GM10248 (cell line): Measurements from ENCODE around the gene CDH2.

Experiments used
- CTCF ChIA-PET: fragments of 300-600 bp; sonication (Branson Sonifier 250); formaldehyde crosslinking; extraction: SDS; loops from one replicate; lab custom pipeline; 2021; ENCODE audit warnings: antibody characterized with exemption; lab: Yijun Ruan, JAX
- POLR2A ChIA-PET: fragments of 350-650 bp; sonication (Branson Sonifier 250); formaldehyde crosslinking; extraction: SDS; loops from one replicate; lab custom pipeline; 2020; ENCODE audit warnings: antibody characterized with exemption; lab: Yijun Ruan, JAX
- DNase-seq: peaks from one replicate; pipeline ENCODE4 v3.0.0; 2012; ENCODE audit errors: extremely low spot score
- TF ChIP-seq, protein P1 (sequence below): IDR thresholded peaks from 2 replicates; pipeline ENCODE4 v1.5.1; 2012; ENCODE audit warnings: mild to moderate bottlenecking, low read depth; ENCODE audit errors: extremely low read depth, missing control alignments, control extremely low read depth

Gene CDH2

DNA sequence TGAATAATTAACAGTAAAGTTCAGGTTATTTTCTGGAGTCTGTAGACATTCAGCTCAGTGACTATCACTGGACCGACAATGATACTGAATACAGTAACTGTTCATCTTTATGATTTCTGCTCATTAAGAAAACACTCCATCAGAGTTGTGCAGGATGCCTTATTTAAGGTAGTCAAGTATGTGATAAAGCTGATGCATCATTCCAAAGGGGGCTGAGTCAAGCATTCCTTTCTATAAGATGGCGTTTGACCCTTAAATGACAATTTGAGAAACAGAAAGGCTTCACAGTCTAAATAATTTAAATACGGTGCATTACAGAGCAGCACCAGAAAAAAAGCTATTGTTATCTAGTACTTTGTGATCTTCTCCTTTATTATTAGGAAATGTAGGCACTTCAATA is 131.1 kb downstream of the CDH2 start:
- DNase-seq, result no peak
- POLR2A ChIA-PET, result no interaction called here
- CTCF ChIA-PET, result interaction anchor here (1.2 to 1.8 kb wide), 2 partner anchors 9 to 10 kb away, joined by 3 to 5 read pairs; no protein-coding TSS in a partner anchor
- TF ChIP-seq, protein P1, sequence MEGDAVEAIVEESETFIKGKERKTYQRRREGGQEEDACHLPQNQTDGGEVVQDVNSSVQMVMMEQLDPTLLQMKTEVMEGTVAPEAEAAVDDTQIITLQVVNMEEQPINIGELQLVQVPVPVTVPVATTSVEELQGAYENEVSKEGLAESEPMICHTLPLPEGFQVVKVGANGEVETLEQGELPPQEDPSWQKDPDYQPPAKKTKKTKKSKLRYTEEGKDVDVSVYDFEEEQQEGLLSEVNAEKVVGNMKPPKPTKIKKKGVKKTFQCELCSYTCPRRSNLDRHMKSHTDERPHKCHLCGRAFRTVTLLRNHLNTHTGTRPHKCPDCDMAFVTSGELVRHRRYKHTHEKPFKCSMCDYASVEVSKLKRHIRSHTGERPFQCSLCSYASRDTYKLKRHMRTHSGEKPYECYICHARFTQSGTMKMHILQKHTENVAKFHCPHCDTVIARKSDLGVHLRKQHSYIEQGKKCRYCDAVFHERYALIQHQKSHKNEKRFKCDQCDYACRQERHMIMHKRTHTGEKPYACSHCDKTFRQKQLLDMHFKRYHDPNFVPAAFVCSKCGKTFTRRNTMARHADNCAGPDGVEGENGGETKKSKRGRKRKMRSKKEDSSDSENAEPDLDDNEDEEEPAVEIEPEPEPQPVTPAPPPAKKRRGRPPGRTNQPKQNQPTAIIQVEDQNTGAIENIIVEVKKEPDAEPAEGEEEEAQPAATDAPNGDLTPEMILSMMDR, result no peak

DNA sequence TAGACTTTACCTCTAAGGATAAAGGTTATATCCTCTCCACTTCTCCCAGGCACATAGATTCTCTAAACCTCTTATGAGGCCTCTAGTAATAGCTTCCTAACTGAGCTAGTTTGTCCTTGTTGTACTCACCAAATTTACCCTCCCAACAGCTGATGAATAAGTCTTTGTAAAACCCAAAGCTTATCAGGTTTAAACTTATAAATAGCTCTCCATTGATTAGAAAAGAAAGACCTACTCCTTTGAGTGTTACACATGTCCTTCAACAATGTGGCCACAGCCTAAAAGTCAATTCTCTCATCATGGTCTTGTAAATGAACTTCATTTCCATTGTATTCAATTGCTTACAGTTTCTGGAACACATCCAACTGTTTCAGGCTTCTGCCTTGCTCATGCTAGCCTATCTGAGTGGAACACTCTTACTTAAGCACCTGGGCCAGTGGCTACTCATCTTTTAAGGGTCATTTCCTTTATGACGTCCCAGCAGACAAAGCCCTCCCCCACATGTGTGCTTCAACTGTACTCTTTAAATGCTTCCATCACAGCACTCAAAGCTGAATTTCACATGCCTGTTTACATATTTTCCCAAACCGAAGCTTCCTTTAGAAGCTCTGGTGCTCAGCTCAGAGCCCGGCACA is 131.6 kb downstream of the CDH2 start:
- ChIA-PET POLR2A (no interaction called here), CTCF (interaction anchor here (1.2 to 1.8 kb wide), 2 partner anchors 8 to 10 kb away, joined by 3 to 5 read pairs; no protein-coding TSS in a partner anchor)
- TF ChIP-seq, protein P1, result no peak
- DNase-seq, result no peak

DNA sequence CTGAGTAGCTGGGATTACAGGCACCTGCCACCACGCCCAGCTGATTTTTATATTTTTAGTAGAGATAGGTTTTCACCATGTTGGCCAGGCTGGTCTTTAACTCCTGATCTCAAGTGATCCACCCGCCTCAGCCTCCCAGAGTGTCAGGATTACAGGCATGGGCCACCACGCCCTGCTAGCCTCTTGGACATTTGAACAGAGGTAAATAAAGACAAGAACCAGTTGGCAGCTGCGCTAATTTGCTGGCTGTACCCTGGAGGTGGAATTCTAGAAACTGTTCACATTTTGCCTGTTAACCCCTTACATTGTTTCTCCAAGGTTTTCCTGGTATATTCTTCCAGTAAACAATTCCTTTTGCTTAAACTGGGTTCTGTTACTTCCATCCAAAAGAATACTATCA is 132.9 kb downstream of the CDH2 start:
- ChIA-PET CTCF (no interaction called here), POLR2A (no interaction called here)
- no peak for DNase-seq
- TF ChIP-seq, protein P1, result no peak

DNA sequence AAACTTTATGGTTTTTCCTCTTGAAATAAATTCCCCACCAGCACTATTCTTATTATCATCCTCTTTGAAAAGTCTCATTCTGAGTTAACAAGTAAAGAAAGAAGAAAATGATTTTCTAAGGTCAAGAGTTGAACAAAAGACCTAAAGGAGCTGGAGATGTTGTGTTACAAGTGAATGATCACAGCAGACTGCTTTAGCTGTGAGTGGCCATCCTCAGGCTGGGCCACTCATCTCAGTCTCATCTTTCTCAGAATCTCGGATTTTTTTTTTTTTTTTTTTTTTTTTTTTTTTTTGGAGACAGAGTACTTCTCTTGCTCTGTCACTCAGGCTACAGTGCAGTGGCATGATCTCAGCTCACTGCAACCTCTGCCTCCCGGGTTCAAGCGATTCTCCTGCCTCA is 133.3 kb downstream of the CDH2 start:
- no peak for DNase-seq
- TF ChIP-seq, protein P1, result no peak
- POLR2A ChIA-PET, result no interaction called here
- CTCF ChIA-PET, result no interaction called here

DNA sequence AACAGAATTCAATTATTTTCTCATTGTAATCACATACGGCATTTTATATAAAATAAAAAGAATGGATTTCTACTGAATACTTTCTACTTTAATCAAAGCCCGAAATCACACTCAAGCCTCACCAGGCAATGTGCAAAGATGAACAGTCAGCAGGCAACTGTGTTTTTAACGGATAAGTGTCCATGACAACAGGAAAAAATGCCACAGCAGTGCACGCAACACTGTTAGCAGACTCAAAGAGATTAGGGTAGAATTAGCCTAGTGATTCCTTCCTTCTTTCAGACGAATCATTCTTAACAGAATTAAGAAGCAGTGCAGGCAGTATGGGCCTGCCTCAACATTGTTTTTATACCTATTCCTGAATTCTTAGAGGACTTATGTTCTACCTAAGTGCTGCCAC is 135.6 kb downstream of the CDH2 start:
- TF ChIP-seq, protein P1, result no peak
- ChIA-PET CTCF (no interaction called here), POLR2A (no interaction called here)
- DNase-seq, result no peak

DNA sequence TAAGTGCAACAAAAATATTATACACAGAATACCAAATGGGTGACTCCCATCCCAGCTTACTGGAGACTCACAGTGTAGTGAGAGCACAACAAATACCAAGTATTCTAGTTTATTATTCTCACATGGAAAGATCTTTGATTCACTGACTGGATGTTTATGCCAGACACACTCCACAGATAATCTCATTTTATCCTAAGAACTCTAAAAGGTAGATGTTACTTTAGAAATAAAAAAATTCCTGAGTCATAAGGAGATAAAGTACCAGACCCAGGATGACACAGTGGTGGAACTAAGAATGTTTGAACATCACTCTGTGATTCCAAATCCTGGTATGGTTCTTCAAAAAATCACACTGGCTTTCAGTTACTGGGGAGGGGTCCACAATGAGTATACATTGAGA is 136.2 kb downstream of the CDH2 start:
- CTCF ChIA-PET, result no interaction called here
- POLR2A ChIA-PET, result no interaction called here
- DNase-seq, result no peak

More for the DNA sequence above, 136.2 kb downstream of the CDH2 start:
- TF ChIP-seq, protein P1, result no peak
